ENCODE measurements around the gene RIMS1.

RIMS1 gene

DNA sequence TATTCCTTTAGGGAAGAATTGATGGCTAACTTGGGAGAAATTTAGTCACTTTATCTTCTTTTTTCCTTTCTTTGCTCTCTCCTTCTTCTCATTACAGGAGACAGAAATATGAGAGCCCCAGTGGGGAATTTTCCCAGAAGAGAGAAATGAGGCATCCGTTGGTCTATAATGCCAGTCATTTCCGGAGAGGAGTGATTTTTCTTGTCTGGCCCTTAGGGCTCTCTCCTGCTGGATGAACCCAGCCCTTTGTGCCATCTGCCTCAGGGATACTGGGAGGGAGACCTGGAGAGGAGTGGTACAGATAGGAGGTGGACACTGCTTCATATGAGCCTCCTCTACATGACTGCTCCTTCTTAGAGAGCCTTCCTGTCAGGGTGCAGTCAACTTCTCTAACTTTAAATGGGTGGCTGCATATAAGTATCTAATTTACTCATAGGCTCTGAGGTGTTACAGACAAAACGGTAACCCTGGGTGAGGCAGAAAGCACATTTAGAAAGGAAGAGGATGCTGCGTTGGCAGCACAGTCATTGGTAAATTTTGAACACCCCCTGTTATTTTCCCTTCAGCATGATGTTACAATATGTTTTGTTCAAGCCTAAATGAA lies 21.9 kb downstream of the RIMS1 start:
- H3K4me3 ChIP-seq (ENCODE audit: low read depth, low read length) = no peak overlapping the region
- TF ChIP-seq, protein P1, sequence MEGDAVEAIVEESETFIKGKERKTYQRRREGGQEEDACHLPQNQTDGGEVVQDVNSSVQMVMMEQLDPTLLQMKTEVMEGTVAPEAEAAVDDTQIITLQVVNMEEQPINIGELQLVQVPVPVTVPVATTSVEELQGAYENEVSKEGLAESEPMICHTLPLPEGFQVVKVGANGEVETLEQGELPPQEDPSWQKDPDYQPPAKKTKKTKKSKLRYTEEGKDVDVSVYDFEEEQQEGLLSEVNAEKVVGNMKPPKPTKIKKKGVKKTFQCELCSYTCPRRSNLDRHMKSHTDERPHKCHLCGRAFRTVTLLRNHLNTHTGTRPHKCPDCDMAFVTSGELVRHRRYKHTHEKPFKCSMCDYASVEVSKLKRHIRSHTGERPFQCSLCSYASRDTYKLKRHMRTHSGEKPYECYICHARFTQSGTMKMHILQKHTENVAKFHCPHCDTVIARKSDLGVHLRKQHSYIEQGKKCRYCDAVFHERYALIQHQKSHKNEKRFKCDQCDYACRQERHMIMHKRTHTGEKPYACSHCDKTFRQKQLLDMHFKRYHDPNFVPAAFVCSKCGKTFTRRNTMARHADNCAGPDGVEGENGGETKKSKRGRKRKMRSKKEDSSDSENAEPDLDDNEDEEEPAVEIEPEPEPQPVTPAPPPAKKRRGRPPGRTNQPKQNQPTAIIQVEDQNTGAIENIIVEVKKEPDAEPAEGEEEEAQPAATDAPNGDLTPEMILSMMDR (IDR thresholded peaks at IDR 0.05; ENCODE audit: low read depth, low read length) = no peak

DNA sequence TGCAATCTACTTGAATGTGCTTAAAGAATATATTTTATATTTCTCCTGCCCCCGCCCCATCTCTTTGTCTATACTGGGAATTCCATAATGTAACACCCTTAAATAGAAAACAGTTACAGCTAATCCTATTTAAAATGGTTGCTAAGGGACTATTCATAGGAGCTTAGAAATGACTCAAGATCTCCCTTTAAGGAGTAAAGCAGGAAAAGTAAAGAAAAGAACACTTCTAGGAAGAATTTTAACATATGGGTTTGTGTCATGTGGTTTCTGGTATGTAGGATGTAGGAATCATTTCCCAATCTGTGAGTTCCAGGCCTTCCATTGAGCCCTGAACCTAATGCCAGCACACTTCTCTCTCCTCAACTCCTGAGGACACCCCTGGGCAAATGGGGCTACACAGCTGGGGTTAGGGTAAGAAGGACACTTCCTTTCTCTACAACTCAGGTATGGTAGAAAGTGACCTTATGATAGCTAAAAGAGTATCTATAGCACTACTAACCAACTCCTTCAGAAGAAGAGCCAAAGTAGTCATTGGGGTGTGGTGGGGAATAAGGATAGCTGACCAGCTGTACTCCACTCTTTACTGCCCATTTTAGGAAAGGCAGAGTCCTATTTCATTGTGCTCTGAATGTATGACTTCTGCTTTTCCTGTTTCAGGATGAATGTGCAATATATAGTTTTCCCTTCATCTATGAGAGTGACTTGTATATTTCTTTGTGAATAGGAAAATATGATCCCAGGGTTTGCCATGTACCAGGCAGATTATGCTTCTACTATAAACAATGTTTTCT lies 27.3 kb downstream of the RIMS1 start:
- TF ChIP-seq, protein P1 (IDR thresholded peaks at IDR 0.05; ENCODE audit: low read depth, low read length) = no peak
- H3K4me3 ChIP-seq (ENCODE audit: low read depth, low read length) = no peak overlapping the region

DNA sequence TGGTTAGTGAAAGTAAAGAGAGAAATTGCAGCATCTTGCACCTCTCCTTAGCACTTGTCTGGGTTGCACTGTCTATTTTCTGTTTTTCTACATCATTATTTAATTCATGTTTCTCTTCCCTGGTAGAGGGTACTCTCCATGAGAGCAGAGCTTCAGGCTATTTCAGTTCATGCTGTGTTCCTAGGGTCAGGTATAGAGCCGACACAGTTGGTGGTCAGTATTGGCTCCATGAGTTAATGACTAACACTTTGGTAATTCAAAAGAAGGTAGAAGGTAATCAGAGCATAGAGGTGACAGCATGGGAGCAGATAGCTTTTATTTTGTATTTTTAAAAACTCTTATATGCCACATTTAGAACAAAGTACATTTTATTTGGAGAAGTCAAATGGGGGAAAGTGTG lies 42.7 kb downstream of the RIMS1 start:
- TF ChIP-seq, protein P1 (IDR thresholded peaks at IDR 0.05; ENCODE audit: low read depth, low read length) = no peak
- no peak overlapping the region for H3K4me3 ChIP-seq (ENCODE audit: low read depth, low read length)

DNA sequence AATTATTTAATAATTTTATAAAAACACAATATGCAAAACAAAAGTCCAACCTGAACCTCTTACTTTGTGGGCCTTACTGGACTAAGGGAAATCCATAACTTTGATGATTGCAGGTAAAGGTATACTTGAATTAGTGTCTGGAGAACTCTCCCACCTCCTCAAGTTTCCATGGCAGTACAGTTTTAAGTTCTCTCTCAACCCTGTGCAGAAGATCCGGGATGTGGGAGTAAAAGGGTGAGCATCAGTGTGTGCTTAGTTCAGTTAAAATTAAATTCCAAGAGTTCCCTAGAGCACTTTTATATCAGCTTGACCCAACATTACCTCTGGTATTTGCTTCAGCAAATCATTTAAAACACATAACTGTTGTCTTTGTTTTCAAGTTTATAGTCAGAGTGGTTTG lies 47.5 kb downstream of the RIMS1 start:
- H3K4me3 ChIP-seq (ENCODE audit: low read depth, low read length) = no peak overlapping the region
- TF ChIP-seq, protein P1 (IDR thresholded peaks at IDR 0.05; ENCODE audit: low read depth, low read length) = no peak

DNA sequence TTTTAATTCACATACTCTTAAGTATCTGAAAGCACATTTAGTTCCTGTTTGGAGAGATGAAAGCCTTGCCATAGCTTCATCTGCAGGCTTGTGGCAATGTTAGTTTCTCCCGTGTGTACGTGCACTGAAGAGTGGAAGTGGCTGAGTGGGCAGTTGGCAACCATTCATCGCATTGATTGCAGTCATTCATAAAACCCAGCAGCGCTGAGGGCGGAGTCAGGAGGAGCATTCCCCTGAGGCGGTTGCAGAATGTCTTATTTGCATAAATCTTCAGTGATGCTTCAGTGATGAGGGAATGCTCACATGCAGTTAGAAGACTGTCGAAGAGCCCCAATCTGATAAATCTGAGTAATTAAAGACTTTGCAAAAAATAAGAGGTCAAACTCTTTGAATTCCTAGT lies 79.1 kb downstream of the RIMS1 start:
- TF ChIP-seq, protein P1 (IDR thresholded peaks at IDR 0.05; ENCODE audit: low read depth, low read length) = no peak

DNA sequence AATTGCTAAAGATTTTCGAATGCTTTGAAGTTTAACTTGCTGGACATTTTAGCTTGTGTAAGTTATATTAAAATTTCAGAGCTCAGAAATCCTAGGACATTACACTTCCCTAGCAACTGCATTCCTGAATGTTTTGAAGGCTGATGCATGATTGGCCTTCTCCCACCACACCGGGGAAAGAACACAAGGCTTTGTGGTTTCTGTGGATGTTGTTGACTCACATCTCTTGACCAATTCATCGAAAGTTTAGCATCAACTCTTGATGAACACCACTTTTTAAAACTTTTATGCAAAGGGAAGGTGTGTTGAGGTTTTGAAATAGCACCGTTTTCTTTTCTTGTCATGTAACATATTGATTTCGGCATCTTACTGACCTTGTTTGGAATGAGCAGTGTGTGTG lies 81.1 kb downstream of the RIMS1 start:
- H3K4me3 ChIP-seq (ENCODE audit: low read depth, low read length) = no peak overlapping the region
- TF ChIP-seq, protein P1 (IDR thresholded peaks at IDR 0.05; ENCODE audit: low read depth, low read length) = no peak

More for the DNA sequence above, 79.1 kb downstream of the RIMS1 start:
- no peak overlapping the region for H3K4me3 ChIP-seq (ENCODE audit: low read depth, low read length)

DNA sequence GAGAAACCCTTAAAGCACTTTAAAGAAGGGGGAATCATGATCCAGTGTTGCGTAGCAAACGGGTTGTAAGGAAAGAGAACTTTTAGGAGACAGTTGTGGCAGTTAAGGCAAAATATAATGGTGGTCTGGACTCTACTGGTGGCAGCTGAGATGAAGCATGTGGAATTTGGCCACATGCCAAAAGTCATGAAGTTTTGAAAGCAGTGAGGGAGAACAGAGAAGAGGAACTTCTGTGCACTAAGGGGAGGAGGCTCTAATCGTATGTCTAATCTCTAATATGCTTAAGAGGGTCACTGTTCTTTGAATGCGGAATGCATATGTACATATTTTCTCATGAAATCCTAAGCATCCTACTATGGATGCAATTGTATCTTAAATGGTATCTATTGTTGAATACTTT lies 91.5 kb downstream of the RIMS1 start:
- TF ChIP-seq, protein P1 (IDR thresholded peaks at IDR 0.05; ENCODE audit: low read depth, low read length) = no peak
- no peak overlapping the region for H3K4me3 ChIP-seq (ENCODE audit: low read depth, low read length)

Measured in WI38 (cell line).